Measurements from ENCODE around the gene ZNF175. TPM values are rescaled to one million over a fixed set of nuclear protein-coding genes. Genes with fewer than 3 reads are reported as not detected.

Gene ZNF175
- total RNA-seq, 1 donor from 2014 or later, result 7.3 TPM

DNA sequence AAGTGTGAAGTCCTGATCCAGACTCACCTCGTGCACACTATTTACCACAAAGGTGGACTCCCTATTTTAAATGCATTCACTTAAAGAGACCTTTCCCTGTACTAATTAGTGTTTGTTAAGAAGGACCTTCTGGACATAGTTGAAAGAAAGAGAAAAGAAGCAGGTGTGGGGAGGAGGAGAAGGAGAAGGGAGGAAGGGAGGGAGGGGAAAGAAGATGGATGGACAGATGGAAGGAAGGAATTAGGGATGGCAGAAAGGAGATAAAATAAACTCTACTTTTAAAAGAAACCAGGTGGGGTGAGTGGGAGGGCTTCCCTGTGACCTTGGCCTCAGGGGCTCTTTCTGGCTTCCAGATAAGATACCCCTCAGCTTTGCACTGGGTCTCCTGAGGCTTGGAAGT, 21.4 kb downstream of the ZNF175 start:
- peaks cover 11% of the 10 kb centered on the region for H3K36me3 ChIP-seq
- intact Hi-C loops (cut with micrococcal nuclease), result no loop called here
- peaks cover 11% of the 10 kb centered on the region for H3K9me3 ChIP-seq (replicated peaks)
- peaks cover 7% of the 10 kb centered on the region for H3K27me3 ChIP-seq (ENCODE audit: low read depth)
- no peak overlapping the region for H3K27ac ChIP-seq (replicated peaks)
- peaks cover 22% of the 10 kb centered on the region for H3K4me1 ChIP-seq
- H3K4me3 ChIP-seq, result no peak overlapping the region
- no peak for TF ChIP-seq CTCF (IDR thresholded peaks at IDR 0.05; ENCODE audit: borderline replicate concordance)
- no peak for DNase-seq

DNA sequence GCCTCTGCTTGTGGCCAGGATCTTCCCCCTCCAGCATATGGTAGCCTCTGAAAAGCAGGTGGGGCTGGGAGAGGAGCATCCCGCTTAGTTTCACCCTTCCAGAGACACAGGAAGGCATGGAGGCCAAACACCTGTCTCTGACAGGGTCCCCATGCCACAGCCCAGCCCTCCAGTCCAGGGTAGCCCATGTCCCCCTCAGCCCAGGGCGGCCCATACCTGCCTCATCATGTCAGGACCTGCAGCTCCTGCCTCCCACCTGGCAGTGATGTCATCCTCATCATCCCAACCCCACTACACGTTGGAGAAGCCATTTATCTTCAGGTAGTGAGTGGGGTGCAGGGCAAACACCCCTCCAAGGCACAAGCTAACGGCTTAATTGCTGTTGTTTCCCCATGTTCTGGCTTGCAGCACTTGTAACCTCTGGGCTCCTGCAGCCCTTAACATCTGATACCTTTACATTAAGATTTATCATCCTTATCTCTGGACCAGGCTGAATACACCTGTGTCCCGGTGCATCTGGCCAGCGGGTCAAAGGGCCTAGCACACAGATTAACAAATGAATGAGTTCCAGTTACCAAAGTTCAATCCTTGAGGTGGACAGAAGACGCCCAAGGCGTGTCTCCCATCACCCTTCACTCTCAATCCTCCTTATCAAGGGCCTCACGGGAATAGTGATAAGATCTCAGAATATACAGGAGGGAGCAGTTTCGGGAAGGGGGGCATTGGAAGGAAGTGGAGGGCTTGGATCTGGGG, 22.2 kb downstream of the ZNF175 start:
- peaks cover 22% of the 10 kb centered on the region for H3K4me1 ChIP-seq
- H3K9me3 ChIP-seq (replicated peaks), result peaks cover 4% of the 10 kb centered on the region
- peak overlapping the region; percentile 77 for H3K27ac ChIP-seq (replicated peaks)
- intact Hi-C loops (cut with micrococcal nuclease), result no loop called here
- peak overlapping the region; percentile 78 for H3K4me3 ChIP-seq
- no peak for TF ChIP-seq CTCF (IDR thresholded peaks at IDR 0.05; ENCODE audit: borderline replicate concordance)
- no peak for DNase-seq
- peaks cover 3% of the 10 kb centered on the region for H3K36me3 ChIP-seq
- H3K27me3 ChIP-seq (ENCODE audit: low read depth), result peaks cover 14% of the 10 kb centered on the region

DNA sequence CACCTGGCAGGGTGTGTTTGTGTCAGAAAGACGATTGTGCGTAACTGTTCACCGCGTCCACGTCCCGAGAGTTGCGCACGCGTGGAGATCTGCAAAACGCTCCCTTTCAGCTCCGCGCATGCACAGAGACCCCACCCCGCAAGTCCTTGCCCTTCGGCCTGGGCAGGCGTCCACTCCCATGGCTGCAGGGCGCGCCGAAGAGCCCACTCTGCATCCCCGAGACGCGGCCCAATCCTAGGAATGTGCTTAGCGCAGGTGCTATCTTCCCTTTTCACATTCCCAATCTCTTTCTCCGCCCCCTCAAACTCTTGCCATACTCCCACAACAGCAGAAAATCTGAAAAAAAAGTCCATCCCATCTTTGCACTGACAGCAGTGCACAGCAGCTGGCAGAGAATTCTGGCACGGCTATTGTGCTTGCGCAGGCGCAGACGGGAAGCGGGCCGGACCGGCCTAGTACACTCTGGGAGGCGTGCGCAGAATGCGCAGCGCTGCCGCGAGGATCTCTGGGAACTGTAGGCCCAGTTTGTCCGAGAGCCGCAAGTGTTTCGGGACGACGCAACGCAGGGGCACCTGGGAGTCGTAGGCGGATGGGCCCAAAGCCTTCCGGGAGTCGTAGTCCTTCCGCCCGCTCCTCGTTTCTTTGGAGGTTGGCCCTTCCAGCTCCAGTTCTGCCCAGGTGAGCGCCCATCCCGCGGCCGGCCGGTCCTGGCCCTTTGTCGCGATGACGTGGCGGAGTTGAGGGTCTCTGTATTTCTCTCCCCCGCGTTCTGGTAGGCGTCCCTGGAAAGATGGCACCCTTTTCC, 23.1 kb downstream of the ZNF175 start:
- no peak for TF ChIP-seq CTCF (IDR thresholded peaks at IDR 0.05; ENCODE audit: borderline replicate concordance)
- H3K27me3 ChIP-seq (ENCODE audit: low read depth), result peaks cover 23% of the 10 kb centered on the region
- DNase-seq, result peak; percentile 98
- no peaks in the 10 kb centered on the region for H3K36me3 ChIP-seq
- peak overlapping the region; percentile 78 for H3K4me3 ChIP-seq
- H3K9me3 ChIP-seq (replicated peaks), result no peaks in the 10 kb centered on the region
- H3K4me1 ChIP-seq, result peaks cover 22% of the 10 kb centered on the region
- intact Hi-C loops (cut with micrococcal nuclease), result no loop called here
- H3K27ac ChIP-seq (replicated peaks), result peak overlapping the region; percentile 77

- no peak for DNase-seq
- no peak for TF ChIP-seq CTCF (IDR thresholded peaks at IDR 0.05; ENCODE audit: borderline replicate concordance)
- peak overlapping the region; percentile 55 for H3K27ac ChIP-seq (replicated peaks)
- H3K27me3 ChIP-seq (ENCODE audit: low read depth), result peaks cover 28% of the 10 kb centered on the region
- H3K4me3 ChIP-seq, result peak overlapping the region; percentile 78
- peaks cover 22% of the 10 kb centered on the region for H3K4me1 ChIP-seq
- intact Hi-C loops (cut with micrococcal nuclease), result no loop called here
- H3K36me3 ChIP-seq, result no peaks in the 10 kb centered on the region
- no peaks in the 10 kb centered on the region for H3K9me3 ChIP-seq (replicated peaks)
These were observed 23.7 kb downstream of the ZNF175 start for GRCh38 chr19:51594774-51595109.

GRCh38 chr19:51595190-51596175, 24.4 kb downstream of the ZNF175 start:
- Histone ChIP-seq H3K9me3 (replicated peaks) (no peaks in the 10 kb centered on the region), H3K27ac (replicated peaks) (no peak overlapping the region), H3K4me3 (peak overlapping the region; percentile 78), H3K4me1 (peaks cover 22% of the 10 kb centered on the region), H3K36me3 (no peaks in the 10 kb centered on the region), H3K27me3 (ENCODE audit: low read depth) (peaks cover 36% of the 10 kb centered on the region)
- no peak for TF ChIP-seq CTCF (IDR thresholded peaks at IDR 0.05; ENCODE audit: borderline replicate concordance)
- intact Hi-C loops (cut with micrococcal nuclease), result no loop called here
- DNase-seq, result no peak
